Measurements from ENCODE around the gene SHE.
"Not testable (repeated sequence)": the region's sequence is repeated elsewhere in the genome, so short reads cannot be mapped to it uniquely, and the experiment has no call there.

SHE gene

GRCh38 chr1:154497026-154497806 lies 5.0 kb downstream of the SHE start:
- Mint-ChIP-seq H3K36me3 (ENCODE audit: low read depth) (no peaks in the 10 kb centered on the region), H3K4me3 (no peak overlapping the region), H3K27me3 (ENCODE audit: low read depth) (peaks cover 42% of the 10 kb centered on the region), H3K4me1 (ENCODE audit: low read depth) (peaks cover 27% of the 10 kb centered on the region), H3K9me3 (no peaks in the 10 kb centered on the region), H3K27ac (no peak overlapping the region)
- DNase-seq (ENCODE audit: low spot score), result no peak

- peaks cover 27% of the 10 kb centered on the region for H3K4me1 Mint-ChIP-seq (ENCODE audit: low read depth)
- H3K4me3 Mint-ChIP-seq, result no peak overlapping the region
- no peaks in the 10 kb centered on the region for H3K36me3 Mint-ChIP-seq (ENCODE audit: low read depth)
- no peak for DNase-seq (ENCODE audit: low spot score)
- H3K27ac Mint-ChIP-seq, result no peak overlapping the region
- peaks cover 46% of the 10 kb centered on the region for H3K27me3 Mint-ChIP-seq (ENCODE audit: low read depth)
- H3K9me3 Mint-ChIP-seq, result no peaks in the 10 kb centered on the region
These were observed 5.8 kb downstream of the SHE start for GRCh38 chr1:154496383-154496782.

DNA sequence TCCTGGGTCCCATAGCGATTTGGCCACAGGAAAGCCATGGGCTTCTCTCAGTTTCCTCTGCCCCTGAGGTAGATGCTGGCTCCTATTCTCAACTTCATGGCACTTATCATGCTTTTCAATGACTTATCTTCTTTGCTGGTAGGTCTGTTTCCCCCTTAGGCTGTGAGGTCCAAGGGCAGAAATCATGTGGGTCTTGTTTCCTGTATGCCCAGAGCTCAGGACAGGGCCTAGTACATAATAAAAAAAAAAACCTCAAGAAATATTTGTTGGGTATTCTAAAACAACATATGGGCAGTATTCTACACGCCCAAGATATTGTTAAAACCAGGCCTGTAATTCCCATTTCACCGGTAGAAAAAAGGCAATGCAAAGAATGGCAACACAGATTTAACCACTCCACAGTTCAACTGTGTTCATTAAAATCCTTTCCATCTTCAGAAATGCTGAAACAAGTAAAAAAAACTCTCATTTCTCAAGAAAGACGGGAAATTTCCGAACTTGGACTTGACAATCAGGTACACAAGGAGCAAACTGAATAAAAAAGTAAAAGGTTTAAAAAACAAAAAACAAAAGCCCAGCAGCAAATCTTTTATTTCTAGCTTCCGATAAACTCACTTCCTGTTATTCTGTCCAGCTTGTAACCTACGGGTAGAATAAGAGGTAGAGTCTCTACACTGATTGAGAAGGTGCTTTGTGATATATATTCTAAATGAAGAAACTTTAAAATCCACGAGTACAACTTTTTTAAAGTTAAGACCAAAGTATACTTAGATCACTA lies 6.5 kb downstream of the SHE start:
- DNase-seq (ENCODE audit: low spot score), result no peak
- Mint-ChIP-seq H3K4me1 (ENCODE audit: low read depth) (peaks cover 25% of the 10 kb centered on the region), H3K36me3 (ENCODE audit: low read depth) (no peaks in the 10 kb centered on the region), H3K4me3 (no peak overlapping the region), H3K27ac (no peak overlapping the region), H3K9me3 (no peaks in the 10 kb centered on the region), H3K27me3 (ENCODE audit: low read depth) (peaks cover 46% of the 10 kb centered on the region)

- peak overlapping the region; percentile 57 for H3K4me3 Mint-ChIP-seq
- no peak for DNase-seq (ENCODE audit: low spot score)
- H3K4me1 Mint-ChIP-seq (ENCODE audit: low read depth), result peaks cover 25% of the 10 kb centered on the region
- H3K27me3 Mint-ChIP-seq (ENCODE audit: low read depth), result peaks cover 31% of the 10 kb centered on the region
- H3K27ac Mint-ChIP-seq, result peak overlapping the region; percentile 50
- H3K36me3 Mint-ChIP-seq (ENCODE audit: low read depth), result no peaks in the 10 kb centered on the region
- H3K9me3 Mint-ChIP-seq, result no peaks in the 10 kb centered on the region
These were observed 8.9 kb downstream of the SHE start for GRCh38 chr1:154493276-154493675.

DNA sequence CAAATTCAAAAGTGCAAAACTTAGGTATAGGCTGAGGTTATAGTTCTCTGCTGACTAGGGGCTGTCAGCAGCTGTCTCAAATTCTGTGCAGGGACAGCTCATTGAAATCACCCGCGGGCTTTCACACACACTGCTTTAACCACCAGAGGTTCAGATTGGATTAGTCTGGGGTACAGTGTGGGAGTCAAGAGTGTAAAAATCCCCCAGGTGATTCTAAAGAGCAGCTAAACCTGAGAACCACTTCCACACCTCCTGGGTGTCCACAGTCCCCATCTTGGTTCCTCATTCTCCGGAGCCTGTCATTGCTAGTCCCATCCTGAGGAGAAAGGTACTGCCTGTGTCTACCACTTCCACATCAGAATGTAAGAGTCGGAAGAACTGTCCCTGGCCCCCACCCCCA lies 10.1 kb downstream of the SHE start:
- Mint-ChIP-seq H3K27me3 (ENCODE audit: low read depth) (peaks cover 30% of the 10 kb centered on the region), H3K4me1 (ENCODE audit: low read depth) (peaks cover 23% of the 10 kb centered on the region), H3K36me3 (ENCODE audit: low read depth) (no peaks in the 10 kb centered on the region), H3K4me3 (no peak overlapping the region), H3K27ac (no peak overlapping the region), H3K9me3 (no peaks in the 10 kb centered on the region)
- DNase-seq (ENCODE audit: low spot score), result no peak

DNA sequence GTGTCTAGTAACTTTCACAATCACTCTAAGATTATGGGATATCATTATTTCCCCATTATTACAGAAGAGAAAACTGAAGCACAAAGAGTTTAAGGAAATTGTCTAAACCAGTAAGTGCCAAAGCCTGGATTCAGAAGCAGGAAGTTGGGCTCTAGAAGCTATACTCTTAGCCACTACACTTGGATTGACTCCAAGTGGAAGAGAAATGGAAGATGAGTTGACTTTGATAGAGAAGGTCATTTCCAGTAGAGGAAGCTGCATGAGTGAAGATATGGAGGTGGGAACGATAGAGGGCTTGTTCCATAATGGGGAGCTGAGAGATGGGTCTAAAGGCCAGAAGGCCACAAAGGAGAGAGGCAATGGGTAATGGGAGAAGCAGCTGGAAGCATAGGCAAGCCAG lies 11.9 kb downstream of the SHE start:
- DNase-seq (ENCODE audit: low spot score), result no peak
- Mint-ChIP-seq H3K36me3 (ENCODE audit: low read depth) (no peaks in the 10 kb centered on the region), H3K4me1 (ENCODE audit: low read depth) (peaks cover 18% of the 10 kb centered on the region), H3K27me3 (ENCODE audit: low read depth) (peaks cover 28% of the 10 kb centered on the region), H3K27ac (no peak overlapping the region), H3K4me3 (no peak overlapping the region), H3K9me3 (no peaks in the 10 kb centered on the region)

DNA sequence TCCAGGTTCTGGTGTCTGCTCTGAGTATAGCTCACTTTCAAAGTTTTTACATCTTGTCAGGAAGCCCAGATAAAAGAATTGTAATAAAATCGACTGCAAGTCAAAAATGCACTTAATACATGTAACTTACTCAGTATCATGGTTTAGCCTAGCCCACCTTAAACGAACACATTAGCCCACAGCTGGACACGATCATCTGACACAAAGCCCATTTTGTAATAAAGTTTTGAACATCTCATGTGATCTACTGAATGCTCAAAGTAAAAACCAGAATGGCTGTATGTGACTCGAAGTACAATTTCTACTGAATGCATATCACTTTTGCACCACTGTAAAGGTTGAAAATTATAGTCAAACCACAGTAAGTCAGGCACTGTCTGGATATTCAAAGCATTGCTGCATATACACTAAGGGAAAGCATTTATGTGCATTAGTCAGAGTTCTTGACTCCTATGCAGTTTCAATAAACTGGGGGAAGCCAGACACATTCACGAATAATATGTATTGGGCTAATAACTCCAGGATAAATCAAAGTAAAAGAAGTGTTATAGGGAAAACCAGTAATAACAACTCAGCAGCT lies 12.4 kb downstream of the SHE start:
- Mint-ChIP-seq H3K4me3 (no peak overlapping the region), H3K36me3 (ENCODE audit: low read depth) (no peaks in the 10 kb centered on the region), H3K27me3 (ENCODE audit: low read depth) (peaks cover 32% of the 10 kb centered on the region), H3K4me1 (ENCODE audit: low read depth) (peaks cover 18% of the 10 kb centered on the region), H3K9me3 (no peaks in the 10 kb centered on the region), H3K27ac (no peak overlapping the region)
- no peak for DNase-seq (ENCODE audit: low spot score)

DNA sequence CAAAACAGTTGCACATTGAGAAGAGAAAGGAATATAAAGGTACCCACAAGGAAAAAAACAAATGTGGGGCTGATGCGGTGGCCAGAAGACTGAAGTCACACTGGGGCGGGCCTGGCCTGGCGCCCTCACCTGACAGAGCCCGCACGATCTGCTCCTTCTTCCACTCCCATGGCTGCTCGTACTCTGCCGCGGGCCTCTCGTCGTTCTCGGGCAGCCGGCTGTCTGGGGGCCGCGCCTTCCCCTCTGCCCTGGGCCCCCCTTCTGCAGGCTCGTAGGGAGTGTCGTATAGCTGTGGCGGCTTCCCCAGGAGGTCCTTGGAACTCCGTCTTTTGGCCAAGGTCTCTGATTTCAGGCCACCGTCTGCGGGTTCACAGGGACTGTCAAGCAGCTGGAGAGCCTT lies 13.3 kb downstream of the SHE start:
- H3K4me3 Mint-ChIP-seq, result no peak overlapping the region
- H3K4me1 Mint-ChIP-seq (ENCODE audit: low read depth), result peaks cover 18% of the 10 kb centered on the region
- H3K27ac Mint-ChIP-seq, result no peak overlapping the region

GRCh38 chr1:154486756-154487155 lies 15.5 kb downstream of the SHE start:
- not testable (repeated sequence) for DNase-seq (ENCODE audit: low spot score); H3K27ac Mint-ChIP-seq; H3K4me3 Mint-ChIP-seq; H3K36me3 Mint-ChIP-seq (ENCODE audit: low read depth); H3K4me1 Mint-ChIP-seq (ENCODE audit: low read depth); H3K9me3 Mint-ChIP-seq
- H3K27me3 Mint-ChIP-seq (ENCODE audit: low read depth), result peaks cover 37% of the 10 kb centered on the region

More for the DNA sequence above, 13.3 kb downstream of the SHE start:
- H3K36me3 Mint-ChIP-seq (ENCODE audit: low read depth), result no peaks in the 10 kb centered on the region
- DNase-seq (ENCODE audit: low spot score), result no peak
- peaks cover 36% of the 10 kb centered on the region for H3K27me3 Mint-ChIP-seq (ENCODE audit: low read depth)
- H3K9me3 Mint-ChIP-seq, result no peaks in the 10 kb centered on the region

- H3K4me1 Mint-ChIP-seq (ENCODE audit: low read depth), result no peaks in the 10 kb centered on the region
- peaks cover 30% of the 10 kb centered on the region for H3K27me3 Mint-ChIP-seq (ENCODE audit: low read depth)
- H3K27ac Mint-ChIP-seq, result no peak overlapping the region
- no peaks in the 10 kb centered on the region for H3K9me3 Mint-ChIP-seq
- H3K36me3 Mint-ChIP-seq (ENCODE audit: low read depth), result no peaks in the 10 kb centered on the region
- H3K4me3 Mint-ChIP-seq, result no peak overlapping the region
- no peak for DNase-seq (ENCODE audit: low spot score)
These were observed 16.2 kb downstream of the SHE start for GRCh38 chr1:154485910-154486496.

DNA sequence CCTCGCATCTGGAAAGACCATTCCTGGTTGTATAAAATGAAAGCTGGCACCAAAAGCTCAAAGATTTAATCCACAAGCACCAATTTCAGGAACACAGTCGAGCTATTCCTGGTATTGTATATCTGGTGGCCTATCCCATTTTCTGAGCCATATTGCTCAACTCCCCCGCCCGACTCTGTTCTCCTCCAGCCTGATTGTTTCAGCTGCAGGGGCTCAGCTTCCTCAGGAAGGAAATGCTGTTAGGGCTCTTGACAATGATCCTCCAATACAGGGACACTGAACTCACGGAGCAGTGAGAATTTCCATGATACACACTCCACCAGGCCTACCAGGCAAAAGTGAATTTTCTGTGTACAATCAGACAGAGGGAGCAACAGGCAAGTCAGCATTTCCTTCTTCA lies 17.1 kb downstream of the SHE start:
- Mint-ChIP-seq H3K27ac (no peak overlapping the region), H3K9me3 (no peaks in the 10 kb centered on the region), H3K4me1 (ENCODE audit: low read depth) (no peaks in the 10 kb centered on the region), H3K4me3 (no peak overlapping the region), H3K27me3 (ENCODE audit: low read depth) (peaks cover 23% of the 10 kb centered on the region), H3K36me3 (ENCODE audit: low read depth) (no peaks in the 10 kb centered on the region)
- DNase-seq (ENCODE audit: low spot score), result no peak

GRCh38 chr1:154483941-154484803 lies 18.0 kb downstream of the SHE start:
- peaks cover 19% of the 10 kb centered on the region for H3K27me3 Mint-ChIP-seq (ENCODE audit: low read depth)
- DNase-seq (ENCODE audit: low spot score), result no peak
- H3K4me3 Mint-ChIP-seq, result no peak overlapping the region
- no peak overlapping the region for H3K27ac Mint-ChIP-seq
- H3K9me3 Mint-ChIP-seq, result no peaks in the 10 kb centered on the region
- H3K36me3 Mint-ChIP-seq (ENCODE audit: low read depth), result no peaks in the 10 kb centered on the region
- H3K4me1 Mint-ChIP-seq (ENCODE audit: low read depth), result peaks cover 5% of the 10 kb centered on the region

GRCh38 chr1:154481053-154481452 lies 21.2 kb downstream of the SHE start:
- no peak overlapping the region for H3K4me3 Mint-ChIP-seq
- H3K9me3 Mint-ChIP-seq, result no peaks in the 10 kb centered on the region
- H3K4me1 Mint-ChIP-seq (ENCODE audit: low read depth), result peaks cover 18% of the 10 kb centered on the region
- no peaks in the 10 kb centered on the region for H3K36me3 Mint-ChIP-seq (ENCODE audit: low read depth)
- DNase-seq (ENCODE audit: low spot score), result no peak
- H3K27ac Mint-ChIP-seq, result no peak overlapping the region
- peaks cover 17% of the 10 kb centered on the region for H3K27me3 Mint-ChIP-seq (ENCODE audit: low read depth)
